Measurements from ENCODE around the gene NETO1. TPM values are rescaled to one million over a fixed set of nuclear protein-coding genes. Genes with fewer than 3 reads are reported as not detected.

Gene NETO1
- total and polyA plus RNA-seq, 2 experiments from 2014 or later, result 10.8 to 20.7 TPM

DNA sequence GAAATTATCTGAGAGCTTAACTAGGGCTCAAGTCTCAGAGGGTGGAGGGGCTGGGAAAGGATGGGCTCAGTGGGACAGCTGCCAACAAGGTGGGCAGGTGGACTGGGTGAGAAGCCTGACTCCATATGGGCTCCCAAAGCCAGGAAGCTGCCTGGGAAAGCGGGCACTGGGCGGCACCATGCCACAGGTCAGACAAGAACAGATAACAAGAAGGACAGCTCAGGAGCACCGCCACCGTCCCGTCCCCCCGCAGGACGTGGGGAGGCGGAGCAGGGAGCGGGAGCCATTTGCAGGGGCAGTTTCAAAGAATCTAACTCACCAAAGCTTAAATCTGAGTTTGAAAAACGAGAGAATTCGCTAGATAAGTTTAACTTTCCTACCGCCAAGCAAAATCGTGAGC is 45.6 kb downstream of the NETO1 start (continued):
- no peak for TF ChIP-seq ZNF462 (CRISPR knock-in tag; IDR thresholded peaks at IDR 0.05)

DNA sequence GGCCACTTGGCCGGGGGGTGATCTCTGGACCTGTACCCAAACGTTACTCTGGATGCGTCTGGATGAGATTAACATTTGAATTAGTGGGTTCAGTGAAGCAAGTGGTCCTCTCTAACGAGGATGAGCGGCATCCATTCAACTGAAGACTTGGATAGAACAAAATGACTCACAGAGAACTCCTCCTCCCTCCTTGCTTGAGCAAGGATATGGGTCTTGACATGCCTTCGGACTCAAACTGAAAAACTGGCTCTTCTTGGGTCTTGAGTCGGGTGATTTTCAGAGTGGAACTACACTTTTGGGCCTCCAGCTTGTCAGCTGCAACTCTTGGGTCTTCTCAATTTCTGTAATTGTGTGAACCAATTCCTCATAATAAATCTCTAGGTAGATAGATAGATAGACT is 47.2 kb downstream of the NETO1 start:
- Mint-ChIP-seq H3K36me3 (ENCODE audit: low read depth) (peaks cover 3% of the 10 kb centered on the region; the same call in 2 of the 3 replicates), H3K4me3 (no peak overlapping the region), H3K27me3 (ENCODE audit: insufficient read depth, low read depth, poor library complexity) (peaks cover 2% of the 10 kb centered on the region), H3K27ac (no peak overlapping the region; the same call in 1 of the 2 replicates), H3K4me1 (peaks cover 12% of the 10 kb centered on the region), H3K9me3 (no peaks in the 10 kb centered on the region)
- no peak overlapping the region for H3K4me2 ChIP-seq
- no peaks in the 10 kb centered on the region for H3K36me3 ChIP-seq (ENCODE audit: insufficient read depth)
- H3K4me1 ChIP-seq (ENCODE audit: insufficient read depth), result no peaks in the 10 kb centered on the region
- no peaks in the 10 kb centered on the region for H3F3A ChIP-seq (replicated peaks; ENCODE audit: low read depth)
- no peak overlapping the region for H3K27ac ChIP-seq (ENCODE audit: low read depth)
- H3K9me2 ChIP-seq (ENCODE audit: insufficient read depth), result peaks cover 6% of the 10 kb centered on the region; the same call in 1 of the 2 replicates
- H2AFZ ChIP-seq, result no peak overlapping the region
- no peaks in the 10 kb centered on the region for H3K27me3 ChIP-seq (ENCODE audit: insufficient read depth)
- DNase-seq (ENCODE audit: low spot score), result no peak
- no peaks in the 10 kb centered on the region; the same call in none of the 2 replicates for H3K79me2 ChIP-seq (replicated peaks; ENCODE audit: insufficient read depth)
- no peak for ATAC-seq
- H3K4me3 ChIP-seq, result no peak overlapping the region
- H4K20me1 ChIP-seq (replicated peaks; ENCODE audit: insufficient read depth), result no peaks in the 10 kb centered on the region
- TF ChIP-seq JUNB (IDR thresholded peaks at IDR 0.05; ENCODE audit: unreplicated experiment) (no peak), ZNF462 (CRISPR knock-in tag; IDR thresholded peaks at IDR 0.05) (no peak), STAT1 (IDR thresholded peaks at IDR 0.05; ENCODE audit: unreplicated experiment) (no peak), REST (IDR thresholded peaks at IDR 0.05; ENCODE audit: unreplicated experiment) (no peak)

Data from GM23338 (cell line).